Suppressor macrophage treated with lipopolysaccharide for 4 hours (primary cell): ENCODE measurements around the gene SLC48A1.
A peak's percentile ranks its signal among the peaks of the same experiment; 100 is the strongest.
"Not testable (repeated sequence)": the region's sequence is repeated elsewhere in the genome, so short reads cannot be mapped to it uniquely, and the experiment has no call there.

Experiments
- DNase-seq: peaks from one replicate; pipeline ENCODE4 v3.0.0-alpha.2; 2020

SLC48A1 gene

DNA sequence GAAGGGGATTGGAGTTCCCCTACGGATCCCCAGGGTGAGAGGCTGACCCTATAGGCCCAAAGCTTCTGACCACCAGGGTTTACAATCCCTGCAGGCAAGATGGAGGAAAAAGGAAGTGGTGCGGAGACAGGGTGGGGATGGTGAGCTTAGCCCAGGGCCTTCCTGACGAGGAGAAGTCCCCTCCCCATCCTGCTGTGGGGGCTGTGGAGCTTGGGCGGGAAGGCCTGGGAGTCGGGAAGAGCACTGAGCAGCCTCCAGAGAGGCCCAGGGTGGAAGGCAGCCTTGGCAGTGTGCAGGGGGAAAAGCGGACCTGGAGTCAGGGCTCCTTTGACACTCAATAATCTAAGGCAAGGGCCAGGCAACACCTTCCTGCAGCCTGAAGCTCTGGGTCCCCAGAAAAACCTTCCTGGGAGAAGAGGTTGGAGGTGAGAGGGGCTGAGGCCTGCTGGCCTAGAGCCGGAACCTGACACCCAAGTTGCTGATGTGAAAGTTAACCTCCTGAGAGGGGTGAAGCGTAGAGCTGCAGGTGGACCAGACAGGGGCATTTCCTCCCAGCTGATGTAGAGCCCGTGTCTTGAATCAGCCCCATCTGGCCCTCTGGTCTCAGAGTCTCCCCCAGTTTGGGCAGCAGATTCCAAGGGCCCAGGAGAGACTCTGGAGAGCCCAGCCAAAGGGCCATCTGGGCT, 40.6 kb downstream of the SLC48A1 start:
- peak; percentile 83 for DNase-seq

DNA sequence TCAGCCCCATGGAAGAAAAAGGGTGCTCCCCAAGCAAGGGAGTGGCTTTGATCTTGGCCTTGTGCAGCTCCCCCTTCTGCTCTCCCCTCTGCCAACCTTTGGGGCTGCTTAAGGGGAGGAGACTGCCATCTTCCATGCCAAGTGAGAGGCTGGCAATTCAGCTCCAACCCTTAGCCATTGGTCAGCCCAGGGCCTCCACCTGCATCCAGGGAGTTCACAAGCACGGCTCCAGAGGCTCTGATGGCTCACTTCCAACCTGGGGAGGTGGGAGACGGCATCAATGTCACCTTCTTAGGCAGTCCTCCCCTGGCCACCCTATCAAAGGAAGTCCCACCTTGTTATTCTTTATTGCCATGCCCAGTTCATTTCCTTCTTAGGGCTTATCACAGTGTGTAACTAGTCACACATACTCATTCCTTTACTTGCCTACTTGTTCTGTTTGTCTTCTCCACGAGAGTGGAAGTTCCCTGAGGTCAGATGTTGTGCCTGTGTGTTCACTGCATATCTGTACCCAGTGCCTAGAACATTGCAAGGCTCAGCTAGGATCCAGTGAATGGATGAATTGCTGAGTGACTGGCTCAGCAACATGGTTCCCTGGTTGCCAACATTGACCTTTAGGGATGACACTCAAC, 41.6 kb downstream of the SLC48A1 start:
- DNase-seq: no peak

DNA sequence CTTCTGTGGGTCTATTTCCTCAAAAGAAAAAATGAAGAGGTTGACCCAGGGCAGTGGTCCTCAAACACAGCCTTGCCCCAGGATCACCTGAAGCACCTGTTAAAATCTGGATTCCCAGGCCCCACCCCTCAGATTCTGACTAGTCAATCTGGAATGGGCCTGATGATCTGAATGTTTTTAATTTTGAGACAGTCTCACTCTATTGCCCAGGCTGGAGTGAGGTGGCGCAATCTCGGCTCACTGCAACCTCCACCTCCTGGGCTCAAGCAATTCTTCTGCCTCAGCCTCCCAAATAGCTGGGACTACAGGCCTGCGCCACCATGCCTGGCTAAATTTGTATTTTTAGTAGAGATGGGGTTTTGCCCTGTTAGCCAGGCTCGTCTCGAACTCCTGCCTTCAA, 42.4 kb downstream of the SLC48A1 start:
- not testable (repeated sequence) for DNase-seq

DNA sequence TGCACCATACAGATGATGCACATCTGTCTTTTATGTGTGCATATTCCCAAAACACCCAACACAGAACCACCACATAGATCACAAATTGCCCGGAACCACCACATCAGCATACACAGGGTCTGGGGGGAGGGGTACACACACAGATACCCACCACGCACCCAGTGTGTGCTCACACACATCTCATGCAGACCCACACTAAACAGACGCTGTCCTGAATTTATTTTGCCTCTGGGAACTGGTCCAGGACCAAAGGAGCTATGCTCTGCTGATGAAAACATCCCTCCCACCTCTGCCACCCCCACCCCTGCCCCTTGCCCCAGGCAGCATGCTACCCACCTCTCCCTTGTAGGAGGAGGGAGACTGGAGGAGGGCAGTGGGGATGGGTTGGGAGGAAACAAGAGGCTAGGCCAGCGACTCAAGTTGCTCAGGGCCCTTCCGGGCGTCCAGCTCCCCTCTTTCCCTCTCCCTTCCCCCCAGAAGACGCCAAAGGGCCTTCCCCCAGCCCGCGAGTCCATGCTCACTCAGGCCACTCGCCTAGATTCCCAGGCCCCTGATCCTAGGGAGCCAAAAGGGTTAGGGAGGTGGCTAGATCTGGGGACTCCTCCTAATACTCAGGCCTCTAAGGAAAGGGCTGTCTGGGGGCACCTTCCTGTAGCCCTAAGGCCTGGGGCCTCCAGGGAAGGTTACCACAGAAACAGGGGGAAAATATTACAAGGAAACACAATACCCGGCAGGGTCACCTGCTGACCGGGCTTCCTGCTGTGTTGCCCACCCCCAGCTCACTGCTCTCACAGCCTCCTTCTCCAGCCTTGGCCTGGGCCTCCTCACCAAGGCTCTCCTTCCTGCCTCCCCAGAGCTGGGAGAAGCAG, 43.6 kb downstream of the SLC48A1 start:
- DNase-seq: no peak

DNA sequence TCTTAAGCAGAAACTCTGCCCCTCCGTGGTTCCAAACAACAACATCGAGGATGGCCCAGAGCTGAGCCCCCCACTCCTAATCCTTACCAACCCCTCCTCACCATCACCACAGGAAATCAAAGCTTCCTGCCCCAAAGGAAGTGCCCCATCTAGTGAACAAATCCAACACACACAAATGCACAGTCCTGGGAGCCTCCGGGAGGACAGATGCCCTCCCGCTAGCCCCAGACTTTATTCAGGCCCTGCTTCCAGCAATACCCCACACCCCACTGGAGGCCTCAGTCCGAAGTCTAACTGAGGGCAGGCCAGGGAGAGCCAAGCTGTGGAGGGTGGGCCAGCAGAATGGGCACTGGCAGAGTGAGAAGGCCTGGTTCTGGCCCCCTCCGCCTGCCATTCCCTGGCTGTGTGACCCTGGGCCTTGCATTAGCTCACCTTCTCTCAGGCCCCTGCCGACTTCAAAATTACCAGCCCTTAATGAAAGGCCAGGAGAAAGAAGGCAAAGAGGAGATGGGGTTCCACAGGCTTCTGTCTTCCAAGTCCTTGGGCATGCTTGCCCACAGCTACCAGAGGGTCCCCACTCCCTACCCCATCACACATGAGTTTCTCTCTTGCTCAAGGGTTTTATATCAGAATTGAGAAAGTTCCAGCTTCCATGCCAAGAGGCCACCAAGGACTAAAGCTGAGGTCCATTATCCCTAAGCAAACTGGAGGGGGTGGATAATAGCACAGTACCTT, 44.4 kb downstream of the SLC48A1 start:
- DNase-seq: no peak

DNA sequence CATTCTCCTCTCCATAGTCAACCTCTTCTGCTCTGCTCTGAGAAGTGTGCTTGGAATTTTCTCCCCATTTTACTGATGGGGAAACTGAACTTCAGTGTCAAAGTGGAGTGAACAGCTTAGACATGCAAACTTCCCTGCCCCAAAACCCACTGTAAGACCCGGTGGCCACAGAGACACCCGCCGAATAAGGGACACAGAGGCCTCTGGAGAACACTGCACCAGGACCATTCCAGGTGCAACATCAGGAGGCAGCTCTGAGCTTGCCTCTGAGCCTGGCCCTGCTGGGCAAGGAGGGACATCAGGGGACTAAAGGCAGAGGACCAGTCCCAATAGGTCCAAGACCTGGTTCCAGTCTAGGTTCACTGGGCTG, 45.0 kb downstream of the SLC48A1 start:
- DNase-seq: no peak

DNA sequence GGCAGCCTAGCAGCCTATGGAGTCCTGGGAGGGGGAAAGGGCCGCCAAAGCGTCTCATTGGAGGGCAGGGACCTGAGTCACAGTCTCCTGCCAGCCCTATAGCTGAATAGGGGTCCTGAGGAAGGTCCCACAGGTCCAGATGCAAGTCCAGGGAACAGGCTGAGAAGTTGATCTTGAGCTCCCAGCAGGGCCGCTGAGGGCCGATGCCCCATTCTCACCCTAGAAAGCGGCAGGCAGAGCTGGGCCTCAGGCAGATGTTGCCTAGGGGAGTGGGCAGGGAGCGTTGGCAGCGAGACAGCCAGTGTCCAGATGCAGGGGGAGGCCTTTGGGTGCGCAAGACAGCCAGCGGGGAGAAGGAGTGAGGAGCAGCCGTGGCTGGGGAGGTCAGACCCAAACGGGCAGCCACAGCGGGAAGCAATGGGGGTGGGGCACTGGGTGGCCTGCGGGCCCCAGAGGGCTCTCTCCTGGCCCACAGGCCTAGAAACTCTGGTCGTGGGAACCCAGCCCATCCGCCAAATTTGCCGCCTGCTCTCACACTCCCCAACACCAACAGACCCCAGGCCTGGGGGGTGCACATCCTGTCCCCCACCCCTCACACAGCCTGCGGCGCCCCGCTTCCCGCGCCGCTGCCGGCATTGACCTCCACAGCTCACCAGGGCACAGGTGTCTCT, 45.6 kb downstream of the SLC48A1 start:
- peak; percentile 18 for DNase-seq

DNA sequence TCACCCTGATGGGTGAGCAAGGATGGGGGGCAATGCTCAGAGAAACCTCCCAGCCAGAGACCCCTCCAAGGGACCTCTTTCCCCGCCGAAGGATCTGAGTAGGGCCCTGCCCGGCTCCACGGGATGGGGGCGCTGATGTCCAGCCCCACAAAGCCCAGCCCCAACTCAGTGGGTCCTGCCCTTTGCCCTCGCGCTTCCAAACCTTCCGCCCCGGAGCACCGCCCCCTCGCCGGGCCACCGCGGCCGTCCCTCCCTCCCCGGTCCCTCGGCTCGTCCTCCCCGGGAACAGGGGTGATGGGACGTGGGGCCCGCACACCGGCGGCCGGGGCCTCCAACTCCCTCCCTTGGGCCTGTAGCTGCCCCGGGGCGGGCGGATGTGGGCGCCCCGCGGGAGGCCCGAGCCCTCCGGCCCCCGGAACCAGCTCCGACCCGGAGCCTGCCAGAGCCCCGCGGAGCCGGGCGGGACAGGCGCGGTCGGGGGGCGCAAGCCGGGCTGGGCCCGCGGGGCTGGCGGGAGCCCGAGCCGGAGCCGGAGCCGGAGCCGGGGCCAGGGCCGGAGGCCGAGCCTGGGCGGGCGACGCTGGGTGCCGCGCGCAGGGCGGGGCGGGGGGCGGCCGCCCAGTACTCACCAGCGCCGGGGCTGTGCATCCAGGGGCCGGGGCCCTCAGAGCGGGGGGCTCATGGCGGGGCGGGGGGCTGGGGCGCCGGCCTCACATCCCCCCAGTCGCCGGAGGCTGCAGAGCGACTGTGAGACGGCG, 46.3 kb downstream of the SLC48A1 start:
- DNase-seq: peak; percentile 69

DNA sequence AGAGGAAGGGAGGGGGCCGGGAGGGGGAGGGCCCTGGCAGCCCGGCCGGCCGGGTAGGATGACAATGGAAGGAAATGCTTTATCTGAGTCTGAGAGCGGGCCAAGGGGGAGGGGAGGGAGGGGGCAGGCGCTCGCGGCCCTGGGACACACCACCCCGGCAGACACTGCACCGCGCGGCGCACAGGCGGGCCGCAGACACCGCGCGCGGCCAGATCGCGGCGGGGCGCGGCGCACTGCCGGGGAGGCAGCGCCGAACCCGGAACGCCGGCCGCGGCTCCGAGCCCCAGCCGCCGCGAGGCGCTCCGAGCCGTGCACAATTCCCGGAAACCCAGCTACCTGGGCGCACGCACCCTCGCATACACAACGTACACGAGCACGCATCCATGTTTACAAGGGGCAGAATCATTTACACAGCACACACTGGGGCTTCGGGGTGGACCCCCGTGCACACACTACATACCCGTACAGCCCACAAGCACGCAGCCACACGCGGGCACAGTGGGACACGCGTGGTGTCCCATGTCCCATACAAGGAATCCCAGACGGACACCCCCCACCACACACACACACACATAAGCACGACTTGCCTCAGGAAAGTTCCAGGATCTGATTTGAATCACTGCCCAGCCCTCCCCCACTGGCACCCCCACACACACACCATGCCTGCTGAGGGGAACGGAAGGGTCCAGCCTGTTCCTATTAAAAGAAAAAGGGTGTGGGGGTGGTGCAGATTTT, 47.0 kb downstream of the SLC48A1 start, which contains the start of gene HDAC7:
Gene HDAC7, minus strand, starts transcription at position 8 of the 735 bp plus-strand sequence. CDS start 118 bp downstream, outside the sequence.
- DNase-seq: peak; percentile 58

DNA sequence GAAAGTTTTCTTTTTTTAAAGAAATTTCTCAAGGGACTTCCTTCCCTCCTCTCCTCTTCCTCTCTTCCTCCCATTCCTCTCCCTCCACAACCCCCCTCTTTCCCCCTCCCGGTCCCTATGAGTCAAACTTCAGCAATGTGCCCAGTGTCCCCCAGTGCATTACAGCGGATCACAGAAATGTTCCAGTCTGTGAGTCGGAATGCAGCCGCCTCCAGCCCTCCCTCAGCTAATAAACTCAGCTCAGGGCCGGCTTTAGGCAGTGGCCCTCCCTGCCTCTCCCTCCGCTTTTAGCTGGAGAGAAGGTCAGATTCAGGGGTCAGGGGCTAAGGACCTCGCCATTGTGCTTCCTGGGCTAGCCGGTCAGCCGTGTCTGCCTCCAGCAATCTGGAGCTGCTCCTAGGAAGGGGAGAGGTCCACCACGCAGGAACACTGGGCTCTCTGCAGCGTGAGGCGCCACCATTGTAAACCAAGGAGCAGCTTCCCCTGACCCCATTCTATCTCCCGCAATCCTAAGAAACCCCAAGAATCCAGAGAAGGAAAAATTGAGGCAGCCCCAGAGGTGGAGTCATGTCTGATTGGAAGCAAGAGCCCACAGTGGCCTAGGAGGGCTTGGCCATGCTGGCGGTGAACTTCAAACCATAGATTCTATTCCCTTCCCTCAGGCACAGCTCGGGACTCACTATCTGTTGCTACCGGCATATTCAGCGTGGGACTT, 47.8 kb downstream of the SLC48A1 start:
- peak; percentile 69 for DNase-seq

DNA sequence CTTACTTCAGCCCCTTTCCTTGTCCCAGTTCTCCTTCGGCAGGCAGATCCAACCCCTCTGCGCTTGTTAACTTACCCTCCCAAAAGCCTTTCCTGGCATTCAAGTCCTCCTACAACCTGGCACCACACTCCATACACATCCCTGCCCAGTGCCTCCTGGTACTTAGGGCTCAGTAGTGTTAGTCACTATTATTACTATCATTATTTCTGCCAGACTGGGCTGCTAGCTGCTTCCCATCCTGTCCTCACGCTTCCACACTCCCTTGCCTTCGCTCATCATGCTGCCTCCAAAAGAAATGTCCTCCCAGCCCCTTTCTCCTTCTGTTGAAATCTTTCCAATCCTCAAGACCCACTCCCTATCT, 48.3 kb downstream of the SLC48A1 start:
- no peak for DNase-seq

DNA sequence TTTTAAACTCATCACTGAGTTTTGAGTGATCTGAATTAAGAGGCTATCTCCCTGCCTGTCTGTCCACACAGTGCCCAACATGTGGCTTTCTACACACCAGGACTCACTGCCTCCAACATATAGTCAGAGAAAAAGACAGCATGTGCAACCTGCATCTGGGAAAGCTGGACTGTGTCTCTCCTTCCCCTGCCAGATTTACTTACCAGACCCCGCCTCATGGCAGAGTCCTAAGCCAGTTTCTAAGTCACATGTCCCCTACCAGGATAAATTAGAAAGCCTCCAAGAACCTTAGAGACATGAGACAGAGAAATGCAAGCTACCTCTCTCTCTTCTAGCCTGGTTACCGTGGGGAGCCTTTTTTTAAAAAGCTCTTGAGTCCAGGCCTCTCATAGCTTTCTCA, 49.4 kb downstream of the SLC48A1 start:
- no peak for DNase-seq

DNA sequence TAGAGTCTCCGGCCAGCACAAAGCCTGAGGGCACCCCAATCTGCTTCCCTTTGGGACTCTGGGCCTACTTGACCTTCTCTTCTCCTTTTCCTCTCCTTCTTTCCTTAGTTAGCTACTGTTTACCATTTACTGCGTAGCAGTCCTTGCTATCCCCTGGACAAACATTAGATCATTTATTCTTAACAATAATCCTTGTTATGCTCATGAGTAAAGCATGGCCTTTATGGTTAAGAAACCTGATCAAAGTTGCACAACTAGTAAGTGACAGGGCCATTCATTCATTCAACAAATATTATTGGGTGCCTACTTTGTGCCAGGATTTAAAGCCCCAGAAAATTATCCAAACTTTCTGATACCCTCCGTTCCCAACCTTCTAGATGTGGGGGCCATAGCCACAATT, 49.8 kb downstream of the SLC48A1 start:
- DNase-seq: no peak

DNA sequence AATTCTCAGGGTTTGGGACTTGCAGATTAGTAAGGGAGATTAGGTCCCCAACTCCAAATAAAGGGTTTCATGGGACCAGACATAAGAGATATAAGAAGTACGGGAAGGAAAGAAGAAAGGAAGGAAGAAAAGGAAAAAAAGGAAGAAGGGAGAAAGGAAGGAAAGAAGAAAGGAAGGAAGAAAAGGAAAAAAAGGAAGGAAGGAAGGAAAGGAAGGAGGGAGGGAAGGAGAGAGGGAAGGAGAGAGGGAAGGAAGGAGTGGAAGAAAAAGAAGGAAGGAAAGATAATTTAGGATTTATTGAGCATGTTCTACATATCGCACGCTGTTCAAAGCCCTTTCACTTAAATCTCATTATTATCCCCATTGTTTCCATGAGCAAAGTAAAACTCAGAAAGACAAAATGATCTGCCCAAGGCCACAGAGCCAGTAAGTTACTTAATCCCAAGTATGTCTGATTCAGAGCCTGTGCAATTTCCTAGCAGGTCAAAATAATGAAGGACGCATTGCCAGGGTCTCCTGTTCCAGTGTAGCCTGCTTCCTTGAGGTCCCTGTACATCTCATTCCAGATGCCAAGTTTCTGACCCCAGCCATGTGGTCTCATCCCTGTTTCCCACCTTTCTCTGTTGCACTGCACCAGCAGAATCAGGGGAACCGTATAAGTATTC, 50.5 kb downstream of the SLC48A1 start:
- DNase-seq: no peak

DNA sequence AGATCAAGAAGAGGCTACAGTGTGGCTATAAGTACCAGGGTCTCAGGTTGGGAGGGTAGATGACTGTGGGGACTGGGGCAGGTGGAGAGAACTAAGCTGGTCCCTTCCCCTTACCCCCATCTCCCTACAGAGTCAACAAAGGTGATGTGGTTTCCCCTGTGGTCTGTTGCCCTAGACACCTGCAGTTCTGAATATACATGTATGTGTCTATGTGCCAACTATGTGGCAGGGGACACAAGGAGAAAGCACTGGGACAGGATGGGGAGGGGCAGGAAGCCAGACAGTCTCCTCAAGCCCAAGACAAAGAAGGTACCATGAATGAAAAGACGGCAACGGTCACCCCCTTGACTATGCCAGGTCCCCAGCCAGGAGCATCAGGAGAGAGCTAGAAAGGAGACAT, 51.2 kb downstream of the SLC48A1 start:
- no peak for DNase-seq

DNA sequence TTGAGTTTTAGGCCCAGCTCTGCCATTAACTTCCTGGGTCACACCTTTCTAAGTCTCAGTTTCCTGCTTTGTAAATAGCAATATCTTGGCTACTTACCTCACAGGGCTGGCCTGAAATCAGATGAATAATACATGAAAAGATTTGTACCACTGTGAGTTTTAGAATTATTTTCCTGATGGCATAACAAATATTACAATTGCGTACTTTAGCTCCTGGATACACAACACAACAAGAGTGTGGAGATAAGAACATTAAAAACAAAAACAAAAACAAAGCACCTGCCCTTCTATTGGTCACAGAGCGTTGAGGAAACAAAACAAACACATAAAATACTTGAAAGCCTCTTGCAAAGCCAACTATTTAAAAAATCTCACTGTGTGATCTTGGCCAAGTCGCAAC, 51.6 kb downstream of the SLC48A1 start:
- no peak for DNase-seq

DNA sequence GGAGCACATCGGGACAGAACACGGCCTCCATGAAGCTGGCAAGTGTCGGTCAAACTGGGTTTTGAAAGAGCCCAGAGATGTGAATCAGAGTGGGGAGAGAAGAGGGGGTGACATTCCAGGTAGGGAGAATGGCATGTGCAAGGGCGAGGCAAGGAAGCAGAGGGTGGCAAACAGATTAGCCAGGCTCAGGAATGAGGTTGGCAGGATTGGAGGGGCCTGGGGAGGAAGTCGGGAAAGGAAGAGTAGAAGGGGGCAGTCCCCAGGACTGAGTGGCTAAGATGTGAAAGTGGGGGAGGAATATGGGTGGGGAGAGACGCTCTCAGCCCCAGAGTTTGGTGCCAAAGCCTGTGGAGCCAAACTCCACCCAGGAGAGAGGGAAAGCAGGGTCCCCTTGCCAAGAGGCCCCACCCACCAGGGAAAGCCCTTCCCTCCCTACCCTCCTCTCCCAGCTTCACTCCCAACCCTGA, 52.2 kb downstream of the SLC48A1 start:
- no peak for DNase-seq

DNA sequence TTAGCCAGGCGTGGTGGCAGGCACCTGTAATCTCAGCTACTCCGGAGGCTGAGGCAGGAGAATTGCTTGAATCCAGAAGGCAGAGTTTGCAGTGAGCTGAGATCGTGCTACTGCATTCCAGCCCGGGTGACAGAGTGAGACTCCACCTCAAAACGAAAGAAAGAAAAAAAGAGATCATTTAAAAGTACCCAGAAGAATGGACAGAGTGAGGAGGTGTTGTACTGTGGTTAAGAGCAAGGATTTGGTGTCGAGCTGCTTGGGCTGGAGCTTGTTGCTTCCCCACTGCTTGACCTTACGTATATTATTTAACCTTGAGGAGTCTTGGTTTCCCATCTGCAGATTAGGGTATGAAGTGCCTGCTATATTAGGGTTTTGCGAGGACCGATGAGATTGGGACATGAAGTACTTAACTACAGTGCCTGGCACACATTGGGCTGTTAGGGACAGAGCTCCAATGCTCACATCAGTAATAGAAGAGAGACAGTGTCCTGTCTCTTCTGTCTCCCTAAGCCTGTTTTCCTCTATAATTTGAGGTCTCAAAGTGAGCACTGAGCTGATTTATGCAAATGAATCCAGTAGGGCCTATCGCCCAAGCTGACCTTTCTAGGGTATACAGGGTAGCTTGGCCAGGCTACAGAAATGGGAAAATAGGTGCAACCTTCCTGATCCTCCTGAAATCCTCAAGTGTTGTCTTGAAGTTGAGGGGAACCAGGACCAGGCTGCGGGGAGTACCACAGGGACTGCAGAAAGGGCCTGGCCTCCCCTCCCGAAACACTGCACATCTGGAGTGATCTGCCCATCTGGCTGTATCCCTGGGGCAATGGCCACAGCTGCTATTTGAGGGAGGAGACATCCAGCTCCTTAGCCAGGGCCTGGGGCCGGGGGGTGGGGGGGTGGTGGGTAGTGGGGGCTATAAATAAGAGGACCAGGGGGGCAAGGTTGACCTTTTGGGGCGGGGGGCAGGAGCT, 55.3 kb downstream of the SLC48A1 start:
- no peak for DNase-seq
